PC-3 (cell line): ENCODE data around the gene CLTCL1.

Experiments used
- CTCF ChIP-seq: fragments of 300-600 bp; sonication (generic); conservative IDR thresholded peaks from 2 replicates; pipeline ENCODE4 v1.5.1; 2017; ENCODE audit warnings: antibody characterized with exemption, low read depth, mild to moderate bottlenecking, low read length
- EZH2 ChIP-seq: fragments of 300-600 bp; sonication (generic); IDR thresholded peaks from one replicate; pipeline ENCODE4 v1.6.1; 2017; ENCODE audit warnings: antibody characterized with exemption, mild to moderate bottlenecking, low read length; ENCODE audit not compliant: unreplicated experiment
- EZH2phosphoT487 ChIP-seq: fragments of 300-600 bp; sonication (generic); IDR thresholded peaks from 2 replicates; pipeline ENCODE4 v1.6.1; 2018; ENCODE audit warnings: mild to moderate bottlenecking, antibody characterized with exemption, low read length, borderline replicate concordance

GRCh38 chr22:19242699-19243098 is 48.8 kb downstream of the CLTCL1 start:
- no peak for TF ChIP-seq CTCF
- TF ChIP-seq EZH2phosphoT487, result no peak
- TF ChIP-seq EZH2, result no peak
